AG10803 (cell line): ENCODE data around the gene PDE2A.
"Not testable (repeated sequence)": the region's sequence is repeated elsewhere in the genome, so short reads cannot be mapped to it uniquely, and the experiment has no call there.

ENCODE experiments used
- DNase-seq: peaks from one replicate; pipeline ENCODE4 v3.0.0; 2010; ENCODE audit warnings: low read depth
- H3K4me3 ChIP-seq: 2 replicates; pipeline ENCODE4 v1.5.1; 2011; ENCODE audit warnings: mild to moderate bottlenecking, low read length, control low read depth
- CTCF ChIP-seq: conservative IDR thresholded peaks from 2 replicates; pipeline ENCODE4 v1.5.1; 2011; ENCODE audit warnings: mild to moderate bottlenecking, low read length, control low read depth, inconsistent platforms

Gene PDE2A

GRCh38 chr11:72573855-72574445, 100.3 kb downstream of the PDE2A start:
- no peak overlapping the region for H3K4me3 ChIP-seq
- no peak for TF ChIP-seq CTCF
- no peak for DNase-seq

- DNase-seq, result peak; percentile 29
- H3K4me3 ChIP-seq, result no peak overlapping the region
- TF ChIP-seq CTCF, result peak; percentile 68
These were observed 101.0 kb downstream of the PDE2A start for GRCh38 chr11:72573072-72573854.

- DNase-seq, H3K4me3 ChIP-seq: not testable (repeated sequence)
These were observed 101.7 kb downstream of the PDE2A start for GRCh38 chr11:72572540-72572939.

- TF ChIP-seq CTCF, result no peak
- no peak overlapping the region for H3K4me3 ChIP-seq
- DNase-seq, result no peak
These were observed 103.1 kb downstream of the PDE2A start for GRCh38 chr11:72570893-72571661.

- no peak overlapping the region for H3K4me3 ChIP-seq
- peak; percentile 70 for DNase-seq
- no peak for TF ChIP-seq CTCF
These were observed 104.0 kb downstream of the PDE2A start for GRCh38 chr11:72569966-72570892.

- no peak overlapping the region for H3K4me3 ChIP-seq
- TF ChIP-seq CTCF, result no peak
- DNase-seq, result no peak
These were observed 105.4 kb downstream of the PDE2A start for GRCh38 chr11:72568861-72569260.

- DNase-seq, result no peak
- no peak for TF ChIP-seq CTCF
- no peak overlapping the region for H3K4me3 ChIP-seq
These were observed 111.8 kb downstream of the PDE2A start for GRCh38 chr11:72562431-72562830.
